ENCODE data around the gene HGD. TPM values are rescaled to one million over a fixed set of nuclear protein-coding genes. Genes with fewer than 3 reads are reported as not detected.
"Not testable (repeated sequence)": the region's sequence is repeated elsewhere in the genome, so short reads cannot be mapped to it uniquely, and the experiment has no call there.

Gene HGD
- total RNA-seq, 1 experiment from 2014 or later, result 0.44 TPM

DNA sequence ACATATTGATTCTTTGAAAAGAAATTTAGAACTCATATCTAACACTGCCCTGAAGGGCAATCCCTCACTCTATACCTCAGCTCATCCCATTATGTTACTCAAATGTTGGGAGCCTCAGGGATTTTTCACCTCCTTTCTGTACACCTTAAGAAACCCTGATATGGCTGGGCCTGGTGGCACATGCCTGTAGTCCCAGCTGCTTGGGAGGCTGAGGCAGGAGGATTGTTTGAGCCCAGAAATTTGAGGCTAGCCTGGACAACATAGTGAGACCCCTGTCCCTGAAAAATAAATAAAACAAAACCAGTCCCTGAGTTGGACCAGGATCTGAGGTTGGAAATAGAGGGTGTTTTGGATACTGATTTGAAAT, 58.3 kb downstream of the HGD start:
- no TSS peak for BruUV-seq (replicated peaks)
- Mint-ChIP-seq H3K27ac (ENCODE audit: low read depth, unreplicated experiment) (peak overlapping the region; percentile 3), H3K36me3 (ENCODE audit: insufficient read depth, unreplicated experiment) (no peaks in the 10 kb centered on the region), H3K27me3 (ENCODE audit: insufficient read depth, unreplicated experiment) (no peaks in the 10 kb centered on the region), H3K4me1 (ENCODE audit: insufficient read depth, unreplicated experiment) (peaks cover 9% of the 10 kb centered on the region), H3K9me3 (ENCODE audit: unreplicated experiment) (no peaks in the 10 kb centered on the region), H3K4me3 (ENCODE audit: unreplicated experiment) (no peak overlapping the region)
- TF ChIP-seq CTCF (IDR thresholded peaks at IDR 0.05; ENCODE audit: unreplicated experiment), result no peak
- DNase-seq (ENCODE audit: unreplicated experiment), result no peak
- CTCF ChIA-PET, result no interaction called here
- POLR2A ChIA-PET, result no interaction called here
- intact Hi-C loops (cut with micrococcal nuclease), result loop anchor here (1.0 kb wide), 1 partner anchor 172 kb away; no protein-coding TSS in a partner anchor

DNA sequence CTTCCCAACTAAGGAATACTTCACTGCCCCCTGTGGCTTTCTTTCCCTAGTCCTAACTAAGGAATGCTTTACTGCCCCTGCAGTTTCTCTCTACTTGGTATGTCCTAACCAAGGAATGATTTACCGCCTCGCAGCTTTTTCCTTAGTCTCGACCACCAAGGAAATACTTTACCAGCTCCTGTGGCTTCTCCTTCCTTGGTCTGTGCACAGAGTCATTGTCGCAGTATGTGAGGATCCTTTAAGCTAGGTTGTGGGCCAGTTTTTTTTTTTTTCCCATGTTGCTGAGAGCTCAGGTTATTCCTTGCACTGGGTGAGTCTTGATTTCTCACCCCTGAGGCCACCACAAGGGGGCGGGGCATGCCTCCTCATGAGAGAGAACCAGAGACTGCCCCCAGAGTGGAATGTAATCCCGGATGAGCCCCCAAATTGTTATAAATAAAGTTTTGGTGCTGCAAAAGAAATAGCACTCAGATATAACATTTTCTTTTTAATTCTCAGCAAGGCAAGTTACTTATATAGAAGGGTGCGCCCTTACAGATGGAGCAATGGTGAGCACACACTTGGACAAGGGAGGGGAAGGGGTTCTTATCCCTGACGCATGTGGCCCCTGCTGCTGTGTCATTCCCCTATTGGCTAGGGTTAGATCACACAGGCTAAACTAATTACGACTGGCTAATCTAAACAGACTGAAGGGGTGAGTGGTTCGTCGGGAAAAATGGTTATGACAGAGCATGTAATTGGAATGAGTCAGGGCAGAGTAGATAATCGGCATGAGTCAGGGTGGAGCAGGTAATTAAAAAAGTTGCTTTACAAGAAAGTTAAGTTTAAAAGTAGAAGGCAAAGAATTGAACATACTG, 58.9 kb downstream of the HGD start:
- Mint-ChIP-seq H3K27me3 (ENCODE audit: insufficient read depth, unreplicated experiment) (no peaks in the 10 kb centered on the region), H3K4me3 (ENCODE audit: unreplicated experiment) (no peak overlapping the region), H3K9me3 (ENCODE audit: unreplicated experiment) (no peaks in the 10 kb centered on the region), H3K27ac (ENCODE audit: low read depth, unreplicated experiment) (peak overlapping the region; percentile 3), H3K4me1 (ENCODE audit: insufficient read depth, unreplicated experiment) (peaks cover 9% of the 10 kb centered on the region), H3K36me3 (ENCODE audit: insufficient read depth, unreplicated experiment) (no peaks in the 10 kb centered on the region)
- peak; percentile 76 for DNase-seq (ENCODE audit: unreplicated experiment)
- TSS peak; percentile 98 for BruUV-seq (replicated peaks)
- intact Hi-C loops (cut with micrococcal nuclease), result loop anchor here (1.0 kb wide), 1 partner anchor 172 kb away; no protein-coding TSS in a partner anchor
- ChIA-PET CTCF (interaction anchor here (0.7 to 1.1 kb wide), 4 partner anchors 20 to 172 kb away, joined by 3 to 5 read pairs (median 4); partner anchors contain the start of gene NDUFB4), POLR2A (no interaction called here)
- TF ChIP-seq CTCF (IDR thresholded peaks at IDR 0.05; ENCODE audit: unreplicated experiment), result peak; percentile 36

DNA sequence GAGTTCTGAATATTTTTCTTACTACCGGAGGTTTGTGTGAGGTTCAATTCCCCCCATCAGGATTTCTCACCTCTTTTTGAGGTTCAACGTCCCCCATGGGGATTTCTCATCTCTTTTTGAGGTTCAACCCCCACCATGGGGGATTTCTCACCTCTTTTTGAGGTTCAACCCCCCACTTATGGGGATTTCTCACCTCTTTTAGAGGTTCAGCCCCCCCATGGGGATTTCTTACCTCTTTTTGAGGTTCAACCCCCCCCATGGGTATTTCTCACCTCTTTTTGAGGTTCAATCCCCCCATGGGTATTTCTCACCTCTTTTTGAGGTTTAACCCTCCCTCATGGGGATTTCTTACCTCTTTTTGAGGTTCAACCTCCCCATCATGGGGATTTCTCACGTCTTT, 59.6 kb downstream of the HGD start:
- Mint-ChIP-seq H3K27ac (ENCODE audit: low read depth, unreplicated experiment) (no peak overlapping the region), H3K27me3 (ENCODE audit: insufficient read depth, unreplicated experiment) (no peaks in the 10 kb centered on the region), H3K9me3 (ENCODE audit: unreplicated experiment) (no peaks in the 10 kb centered on the region), H3K36me3 (ENCODE audit: insufficient read depth, unreplicated experiment) (no peaks in the 10 kb centered on the region), H3K4me1 (ENCODE audit: insufficient read depth, unreplicated experiment) (peaks cover 9% of the 10 kb centered on the region), H3K4me3 (ENCODE audit: unreplicated experiment) (no peak overlapping the region)
- intact Hi-C loops (cut with micrococcal nuclease), result no loop called here
- BruUV-seq (replicated peaks), result no TSS peak
- ChIA-PET CTCF (interaction anchor here (0.7 to 1.1 kb wide), 4 partner anchors 20 to 173 kb away, joined by 3 to 5 read pairs (median 4); partner anchors contain the start of gene NDUFB4), POLR2A (no interaction called here)
- no peak for TF ChIP-seq CTCF (IDR thresholded peaks at IDR 0.05; ENCODE audit: unreplicated experiment)
- no peak for DNase-seq (ENCODE audit: unreplicated experiment)

DNA sequence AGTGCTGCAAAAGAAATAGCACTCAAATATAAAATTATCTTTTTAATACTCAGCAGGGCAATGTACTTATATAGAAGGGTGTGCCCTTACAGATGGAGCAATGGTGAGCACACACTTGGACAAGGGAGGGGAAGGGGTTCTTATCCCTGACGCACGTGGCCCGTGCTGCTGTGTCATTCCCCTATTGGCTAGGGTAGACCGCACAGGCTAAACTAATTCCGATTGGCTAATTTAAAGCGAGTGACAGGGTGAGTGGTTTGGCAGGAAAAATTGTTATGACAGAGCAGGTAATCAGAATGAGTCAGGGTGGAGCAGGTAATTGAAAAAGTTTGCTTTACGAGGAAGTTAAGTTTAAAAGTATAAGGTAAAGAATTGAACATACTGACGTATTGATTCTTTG, 65.3 kb downstream of the HGD start:
- H3K27me3 Mint-ChIP-seq (ENCODE audit: insufficient read depth, unreplicated experiment); H3K9me3 Mint-ChIP-seq (ENCODE audit: unreplicated experiment); intact Hi-C loops (cut with micrococcal nuclease); H3K36me3 Mint-ChIP-seq (ENCODE audit: insufficient read depth, unreplicated experiment); DNase-seq (ENCODE audit: unreplicated experiment); H3K4me1 Mint-ChIP-seq (ENCODE audit: insufficient read depth, unreplicated experiment); BruUV-seq (replicated peaks); H3K4me3 Mint-ChIP-seq (ENCODE audit: unreplicated experiment); POLR2A ChIA-PET; H3K27ac Mint-ChIP-seq (ENCODE audit: low read depth, unreplicated experiment); CTCF ChIA-PET: not testable (repeated sequence)

Measured in MCF 10A (cell line).